Stimulated activated CD4-positive, alpha-beta T cell treated with anti-CD3 and anti-CD28 coated beads, Interleukin-12 subunit alpha, Interleukin-12 subunit beta, amount 100 ng/mL, for 4 hours (primary cell): ENCODE results near the gene PIK3CB.
"Not testable (repeated sequence)": the region's sequence is repeated elsewhere in the genome, so short reads cannot be mapped to it uniquely, and the experiment has no call there.

Experiments used
- DNase-seq: peaks from one replicate; pipeline ENCODE4 v3.0.0-alpha.2; 2020

Gene PIK3CB

DNA sequence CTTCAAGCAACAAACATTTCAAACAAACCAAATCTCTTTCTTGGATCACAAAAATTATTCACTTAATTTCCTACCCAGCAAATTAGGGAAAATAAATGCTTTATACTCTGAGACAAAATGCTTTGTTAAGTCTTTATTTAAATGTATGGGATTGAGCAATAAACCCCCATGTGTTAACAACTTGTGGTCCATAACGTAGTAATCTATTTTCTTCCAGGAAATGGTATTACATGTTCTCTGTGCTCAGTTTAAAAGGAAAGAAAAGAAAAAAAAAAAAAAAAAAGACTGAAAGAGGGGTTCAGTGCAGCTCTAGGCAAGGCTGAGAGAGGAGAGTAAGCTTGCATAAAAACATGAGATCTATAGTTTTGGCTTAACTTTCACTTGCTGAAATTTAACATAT, 102.3 kb downstream of the PIK3CB start:
- DNase-seq = no peak

DNA sequence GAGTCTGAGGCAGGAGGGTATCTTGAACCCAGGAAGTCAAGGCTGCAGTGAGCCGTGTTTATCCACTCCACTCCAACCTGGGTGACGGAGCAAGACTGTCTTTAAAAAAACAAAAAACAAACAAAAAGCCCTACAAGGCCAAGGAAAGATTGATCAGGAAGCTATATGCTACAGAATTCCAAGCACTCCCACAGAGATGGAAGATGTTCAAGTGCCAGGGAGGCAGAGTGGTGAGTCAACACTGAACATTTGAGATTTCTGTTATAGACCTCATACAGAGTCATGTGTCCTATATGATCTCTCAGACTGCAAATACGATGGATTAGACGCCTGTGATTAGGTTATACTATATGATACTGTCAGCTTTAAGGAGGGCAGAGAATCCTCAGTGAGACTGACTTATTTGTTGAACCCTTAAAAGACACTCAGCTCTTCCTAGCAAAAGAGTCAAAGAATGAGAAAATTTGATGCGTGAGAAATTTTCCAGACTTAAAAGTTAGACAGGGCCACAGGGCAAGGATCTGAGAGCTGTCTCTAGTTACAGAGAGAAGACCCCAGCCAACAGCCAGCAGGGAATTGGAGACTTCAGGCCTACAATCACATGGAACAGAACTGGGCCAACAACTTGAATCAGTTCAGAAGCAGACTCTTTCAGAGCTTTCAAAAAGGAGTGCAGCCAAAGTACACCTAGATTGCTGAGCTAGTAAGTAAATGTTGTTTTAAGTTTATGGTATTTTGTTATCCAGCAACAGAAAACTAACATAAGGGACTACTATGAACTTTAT, 107.6 kb downstream of the PIK3CB start:
- DNase-seq = no peak

DNA sequence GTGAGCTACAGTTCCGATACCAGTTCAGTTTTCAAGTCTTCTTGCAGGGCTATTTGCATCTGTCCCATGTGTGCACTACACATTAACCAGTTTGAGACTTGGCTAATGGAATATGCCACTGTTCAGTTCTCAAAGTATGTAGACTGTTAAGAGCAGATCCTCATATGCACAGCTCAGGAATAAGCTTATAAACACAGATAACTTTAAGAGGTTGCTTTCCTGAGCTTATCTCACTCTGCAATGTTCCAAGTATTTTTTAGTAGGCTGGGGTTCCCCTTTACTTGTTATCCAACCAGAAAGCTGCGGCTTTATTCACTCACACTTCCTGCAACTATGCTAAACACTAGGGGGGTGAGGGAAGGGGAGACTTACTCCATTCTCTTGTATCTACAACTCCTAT, 108.7 kb downstream of the PIK3CB start:
- DNase-seq = not testable (repeated sequence)

DNA sequence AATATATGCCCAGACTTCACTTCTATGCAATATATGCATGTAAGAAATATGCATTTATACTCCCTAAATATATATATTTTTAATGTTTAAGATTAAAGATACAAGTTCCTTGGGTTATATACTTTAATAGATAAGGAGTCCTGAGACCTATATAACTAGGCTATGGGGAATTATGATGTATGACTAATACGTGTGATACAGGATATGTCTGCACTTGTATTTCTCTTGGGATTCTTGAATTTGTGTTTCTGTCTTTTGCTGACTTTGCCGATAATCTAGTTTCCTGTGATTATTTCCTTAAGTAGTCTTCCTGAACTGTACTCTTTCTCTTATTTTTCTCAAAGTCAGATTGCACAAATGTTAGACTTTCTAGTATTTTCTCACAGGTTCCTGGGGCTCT, 109.6 kb downstream of the PIK3CB start:
- DNase-seq = no peak

DNA sequence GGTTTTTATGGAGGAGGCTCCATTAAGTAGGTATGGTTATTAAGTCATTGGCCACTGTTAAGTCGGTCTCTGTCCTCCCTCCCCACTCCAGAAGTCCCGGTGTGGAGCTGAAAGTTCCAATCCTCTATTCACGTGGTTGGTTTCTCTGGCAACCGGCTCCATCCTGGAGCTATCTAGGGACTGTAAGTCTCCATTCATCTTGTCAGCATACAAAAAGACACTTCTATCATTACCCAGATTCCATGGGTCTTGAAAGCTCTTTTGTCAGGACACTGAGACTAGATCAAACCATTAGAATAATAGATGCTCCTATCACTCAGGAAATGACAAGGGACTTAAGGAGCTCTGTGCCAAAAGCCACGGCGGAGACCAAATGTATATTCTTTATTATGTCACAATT, 110.3 kb downstream of the PIK3CB start:
- no peak for DNase-seq

DNA sequence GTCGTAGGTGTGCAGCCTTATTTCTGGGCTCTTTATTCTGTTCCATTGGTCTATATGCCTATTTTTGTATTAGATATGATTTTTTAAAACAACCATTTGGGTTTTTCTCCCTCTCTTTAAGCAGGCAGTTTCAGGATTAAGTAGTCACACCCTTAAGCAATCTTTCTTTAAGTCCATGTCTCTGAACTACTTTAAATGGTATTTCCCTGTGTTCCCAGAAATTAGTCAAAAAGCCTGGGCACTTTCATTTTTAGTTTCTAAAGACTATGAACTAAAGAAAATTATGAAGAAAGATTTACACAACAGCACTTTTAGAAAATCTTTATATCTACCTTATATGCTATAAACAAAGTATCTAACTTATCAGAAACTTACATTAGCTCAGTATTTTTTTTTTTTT, 115.9 kb downstream of the PIK3CB start:
- DNase-seq = no peak

DNA sequence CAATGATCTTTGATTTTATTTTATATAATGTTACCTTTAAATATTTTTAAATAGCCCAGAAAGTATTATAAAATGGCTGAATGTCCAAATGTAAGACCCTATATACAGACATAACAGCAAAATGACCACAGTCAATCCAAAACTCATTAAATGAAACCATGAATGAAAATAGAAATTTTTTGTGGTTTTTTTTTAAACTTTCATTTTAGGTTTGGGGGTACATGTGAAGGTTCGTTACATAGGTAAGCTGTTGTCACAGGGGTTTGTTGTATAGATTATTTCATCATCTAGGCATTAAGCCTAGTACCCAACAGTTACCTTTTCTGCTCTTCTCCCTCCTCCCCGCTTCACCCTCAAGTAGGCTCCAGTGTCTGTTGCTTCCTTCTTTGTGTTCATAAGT, 117.4 kb downstream of the PIK3CB start:
- no peak for DNase-seq

DNA sequence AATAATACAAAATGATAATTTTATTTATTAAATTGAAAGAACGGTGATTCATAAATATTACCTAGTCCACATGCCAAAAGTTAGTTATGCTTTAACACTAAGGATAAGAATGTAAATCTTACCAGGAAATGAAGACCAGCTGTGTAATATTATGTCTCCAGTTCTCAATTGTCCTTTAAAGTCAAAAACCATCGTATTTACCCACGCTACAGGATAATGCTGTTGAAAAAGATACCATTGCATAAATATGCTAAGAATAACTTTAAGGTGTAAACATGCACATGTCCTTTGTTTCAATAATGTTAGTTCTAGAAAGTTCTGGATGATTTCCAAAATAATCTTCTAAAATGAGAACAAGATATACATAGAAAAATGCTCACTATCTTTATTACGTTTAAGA, 122.6 kb downstream of the PIK3CB start:
- DNase-seq = no peak

DNA sequence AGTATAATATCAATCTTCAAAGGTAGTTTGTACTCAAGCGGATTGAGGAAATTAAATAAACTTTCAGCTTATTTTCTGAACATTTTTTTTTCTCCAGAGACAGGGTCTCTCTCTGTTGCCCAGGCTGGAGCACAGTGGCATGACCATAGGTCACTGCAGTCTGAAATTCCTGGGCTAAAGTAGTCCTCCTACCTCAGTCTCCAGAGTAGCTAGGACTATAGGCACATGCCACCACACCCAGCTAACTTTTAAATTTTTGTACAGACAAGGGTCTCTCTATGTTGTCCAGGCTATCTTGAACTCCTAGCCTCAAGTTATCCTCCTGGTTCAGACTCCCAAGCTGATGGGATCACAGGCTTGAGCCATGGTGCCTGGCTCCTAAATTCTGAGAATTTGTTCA, 129.1 kb downstream of the PIK3CB start:
- DNase-seq = no peak

DNA sequence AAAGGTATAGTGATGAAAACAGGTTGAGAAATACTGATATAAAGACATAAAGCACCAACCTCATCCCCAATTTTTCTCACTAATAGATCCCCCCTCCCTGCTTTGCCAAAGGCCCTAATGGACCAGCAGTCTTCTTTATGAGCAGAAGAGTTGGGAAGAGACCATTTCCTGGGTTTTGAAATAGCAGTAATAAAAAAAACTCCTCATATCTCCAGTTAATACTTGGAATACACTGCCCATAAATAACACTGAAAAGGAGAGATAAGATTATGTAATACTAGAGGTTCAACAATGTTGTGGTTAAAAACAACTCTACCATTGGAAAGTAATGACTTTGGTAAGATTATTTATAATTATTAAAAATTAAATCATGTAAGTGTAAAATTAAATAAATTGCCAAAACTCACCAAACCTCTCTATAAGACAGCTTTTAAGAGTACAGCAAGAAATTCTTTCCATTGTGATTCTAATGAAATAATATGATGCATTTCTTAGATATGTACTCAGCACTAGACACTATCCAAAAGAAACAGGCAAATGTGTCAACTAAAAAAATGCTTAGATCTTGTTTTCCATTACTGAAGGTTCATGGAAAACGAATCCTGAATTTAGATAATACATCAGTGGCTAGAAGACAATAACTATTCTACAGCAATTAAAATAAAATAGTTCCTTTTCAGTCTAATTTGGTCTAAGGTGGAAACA, 137.9 kb downstream of the PIK3CB start:
- no peak for DNase-seq

DNA sequence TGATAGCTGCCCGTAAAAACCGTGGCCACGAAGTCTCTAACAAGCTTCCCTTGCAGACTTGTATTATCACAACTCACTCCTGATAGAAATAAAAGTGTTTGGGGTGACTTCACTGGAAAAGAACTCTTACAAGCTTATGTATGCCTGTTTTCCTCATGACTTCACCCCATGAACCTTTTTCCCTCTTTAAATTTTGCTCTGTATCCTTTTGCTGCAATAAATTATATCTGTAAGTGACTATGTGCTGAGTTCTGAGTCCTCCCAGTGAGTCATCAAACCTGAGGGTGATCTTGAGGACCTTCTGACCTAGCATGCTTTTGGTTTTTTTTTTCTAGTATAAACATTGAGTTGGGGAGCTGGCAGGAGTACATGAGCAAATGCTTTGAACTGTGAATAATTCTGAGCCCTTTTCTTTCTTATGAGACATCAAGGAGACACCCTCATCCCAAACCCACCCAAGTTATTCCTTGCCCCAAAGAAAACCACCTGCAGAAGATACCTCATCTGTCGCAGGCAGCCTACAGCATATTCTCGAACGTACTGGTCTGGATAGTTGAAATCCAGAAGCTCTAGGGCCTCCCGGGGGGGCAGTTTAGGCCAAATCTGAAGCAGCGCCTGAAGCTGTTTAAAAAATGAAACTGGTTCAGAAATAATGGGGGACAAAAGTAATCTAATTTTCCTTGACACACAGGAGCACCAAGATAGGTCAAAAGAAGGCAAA, 140.3 kb downstream of the PIK3CB start:
- no peak for DNase-seq

DNA sequence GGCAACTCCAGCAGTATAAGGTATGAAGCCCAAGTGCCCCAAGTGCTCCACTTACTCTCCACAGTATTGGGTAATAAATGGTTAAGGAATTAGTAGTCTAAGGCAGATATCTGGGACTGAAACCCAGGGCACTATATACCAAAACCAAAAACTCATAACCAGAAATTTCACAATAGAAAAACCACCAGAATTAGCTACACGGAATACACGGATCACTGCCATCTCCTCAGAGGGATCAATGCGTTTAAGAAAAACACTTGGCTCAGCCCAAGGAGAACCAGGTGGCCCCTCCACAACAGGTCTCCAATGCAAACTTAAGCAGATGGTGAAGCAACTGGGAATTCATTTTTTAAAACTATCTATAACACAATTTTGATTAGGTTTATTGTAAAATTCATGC, 142.6 kb downstream of the PIK3CB start:
- no peak for DNase-seq

DNA sequence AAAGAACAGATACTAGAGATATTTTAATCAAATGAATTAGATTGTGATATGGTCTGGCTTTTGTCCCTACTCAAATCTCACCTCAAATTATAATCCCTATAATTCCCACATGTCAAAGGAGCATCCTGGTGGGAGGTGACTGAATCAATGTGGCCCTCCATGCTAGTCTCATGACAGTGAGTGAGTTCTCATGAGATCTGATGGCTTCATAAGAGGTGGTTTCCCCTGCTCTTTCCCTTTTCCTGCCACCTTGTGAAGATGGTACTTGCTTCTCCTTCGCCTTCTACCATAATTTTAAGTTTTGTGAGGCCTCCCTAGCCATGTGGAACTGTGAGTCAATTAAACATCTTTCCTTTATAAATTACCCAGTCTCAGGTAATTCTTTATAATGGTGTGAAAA, 143.4 kb downstream of the PIK3CB start:
- DNase-seq = no peak

DNA sequence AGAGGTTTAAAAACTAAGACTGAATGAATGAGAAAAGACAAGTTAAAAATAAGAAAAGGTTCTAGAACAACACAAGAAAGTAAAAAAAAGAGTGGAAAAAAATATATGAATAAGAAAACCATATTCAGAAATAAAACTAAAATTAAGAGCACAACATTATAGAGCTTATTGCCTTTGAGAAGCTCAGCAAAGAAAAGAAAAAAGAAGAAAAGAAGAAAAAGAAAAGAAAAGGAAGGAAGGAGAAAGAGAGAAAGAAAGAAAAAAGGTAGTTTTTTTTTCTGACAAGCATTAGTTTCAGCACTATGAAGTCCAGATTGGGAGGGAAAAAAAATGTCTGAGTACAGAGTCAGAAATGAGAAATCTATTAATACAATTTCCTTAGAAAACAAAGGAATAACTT, 144.7 kb downstream of the PIK3CB start:
- no peak for DNase-seq

DNA sequence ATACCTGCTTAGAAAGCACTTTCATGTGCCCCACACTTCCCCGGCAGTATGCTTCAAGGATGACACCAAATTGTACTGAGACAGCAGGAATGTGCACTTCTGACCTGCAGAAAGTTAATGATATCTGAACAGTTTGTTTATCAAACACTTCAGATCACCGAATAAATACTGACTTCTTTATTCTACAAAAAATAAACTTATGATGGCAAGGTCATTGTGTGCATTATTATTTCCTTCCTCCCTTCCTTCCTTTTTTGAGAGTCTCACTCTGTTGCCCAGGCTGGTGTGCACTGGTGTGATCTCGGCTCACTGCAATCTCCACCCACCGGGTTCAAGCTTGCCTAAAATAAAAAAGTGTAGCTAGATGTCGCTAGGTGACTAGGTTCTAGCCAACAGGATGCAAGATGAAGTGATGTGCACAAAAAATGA, 145.8 kb downstream of the PIK3CB start:
- no peak for DNase-seq

DNA sequence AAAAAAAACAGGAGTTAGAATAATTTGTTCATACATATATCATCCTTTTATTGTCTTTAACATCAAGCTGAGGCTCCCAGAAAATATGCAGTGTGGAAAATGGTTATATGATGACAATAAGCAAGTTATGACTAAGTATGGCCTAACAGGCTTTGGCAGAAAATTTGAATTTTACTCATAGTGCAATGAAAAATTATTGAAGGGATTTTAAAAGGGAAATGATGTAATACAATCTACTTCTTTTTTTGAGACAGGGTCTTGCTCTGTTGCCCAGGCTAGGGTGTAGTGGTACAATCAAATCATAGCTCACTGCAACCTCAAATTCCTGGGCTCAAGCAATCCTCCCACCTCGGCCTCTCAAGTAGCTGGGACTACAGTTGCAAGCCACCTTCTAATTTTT, 147.5 kb downstream of the PIK3CB start:
- DNase-seq = no peak

DNA sequence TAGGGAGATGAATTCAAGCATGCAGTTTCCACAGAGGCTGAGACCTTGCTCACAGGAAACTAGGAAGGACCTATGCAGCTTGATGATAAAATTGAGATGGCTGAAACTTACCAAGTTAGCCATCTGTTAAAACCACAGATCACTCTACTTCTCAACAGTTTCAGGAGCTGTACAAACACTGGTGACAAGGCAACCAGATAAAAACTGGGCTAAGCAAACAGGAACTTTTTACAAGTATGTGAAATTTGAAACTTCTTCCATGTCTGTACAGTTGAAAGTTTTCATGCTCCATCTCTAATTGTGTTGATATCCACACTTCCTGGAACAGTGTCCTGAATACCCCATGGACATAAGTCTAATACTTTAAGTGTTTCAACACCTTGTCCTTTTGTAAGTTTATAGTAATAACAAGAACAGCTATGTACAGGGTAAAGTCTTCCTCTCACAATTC, 147.9 kb downstream of the PIK3CB start:
- no peak for DNase-seq

DNA sequence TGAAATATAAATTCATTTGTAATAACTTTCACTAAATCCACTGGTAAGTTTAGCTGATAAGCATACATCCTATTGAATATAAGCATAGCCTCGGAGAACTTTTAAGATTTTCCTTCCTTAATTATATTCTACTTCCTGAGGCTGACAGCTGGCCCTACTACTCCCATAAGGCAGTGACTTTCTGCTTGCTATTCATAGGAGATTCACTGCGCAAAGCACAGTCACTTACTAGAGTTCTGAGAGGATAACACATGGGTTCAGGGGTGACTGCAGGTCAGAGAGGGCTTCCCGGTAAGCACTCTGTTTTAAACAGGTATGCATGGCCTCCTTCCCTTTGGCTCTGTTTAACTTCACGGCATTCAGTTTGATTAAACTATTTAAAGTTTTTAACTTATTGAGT, 150.3 kb downstream of the PIK3CB start:
- DNase-seq = no peak

DNA sequence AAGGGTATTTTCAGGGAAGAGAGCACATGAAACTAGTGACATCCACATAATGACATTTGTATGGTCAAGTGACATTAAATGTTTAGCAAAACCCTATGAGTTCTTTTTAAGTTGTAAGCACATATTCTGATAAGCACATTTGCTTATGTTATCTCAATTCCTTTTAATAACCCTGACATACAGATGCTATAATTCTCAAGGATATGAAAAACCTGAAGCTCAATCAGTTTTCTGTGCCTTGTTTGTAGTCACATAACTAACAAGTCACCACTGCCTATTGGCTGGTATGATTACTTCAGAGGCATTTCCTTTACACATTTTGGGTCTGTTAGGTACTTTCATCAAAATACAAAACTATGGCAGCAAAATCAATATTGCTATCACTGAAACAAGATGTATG, 152.1 kb downstream of the PIK3CB start:
- no peak for DNase-seq

DNA sequence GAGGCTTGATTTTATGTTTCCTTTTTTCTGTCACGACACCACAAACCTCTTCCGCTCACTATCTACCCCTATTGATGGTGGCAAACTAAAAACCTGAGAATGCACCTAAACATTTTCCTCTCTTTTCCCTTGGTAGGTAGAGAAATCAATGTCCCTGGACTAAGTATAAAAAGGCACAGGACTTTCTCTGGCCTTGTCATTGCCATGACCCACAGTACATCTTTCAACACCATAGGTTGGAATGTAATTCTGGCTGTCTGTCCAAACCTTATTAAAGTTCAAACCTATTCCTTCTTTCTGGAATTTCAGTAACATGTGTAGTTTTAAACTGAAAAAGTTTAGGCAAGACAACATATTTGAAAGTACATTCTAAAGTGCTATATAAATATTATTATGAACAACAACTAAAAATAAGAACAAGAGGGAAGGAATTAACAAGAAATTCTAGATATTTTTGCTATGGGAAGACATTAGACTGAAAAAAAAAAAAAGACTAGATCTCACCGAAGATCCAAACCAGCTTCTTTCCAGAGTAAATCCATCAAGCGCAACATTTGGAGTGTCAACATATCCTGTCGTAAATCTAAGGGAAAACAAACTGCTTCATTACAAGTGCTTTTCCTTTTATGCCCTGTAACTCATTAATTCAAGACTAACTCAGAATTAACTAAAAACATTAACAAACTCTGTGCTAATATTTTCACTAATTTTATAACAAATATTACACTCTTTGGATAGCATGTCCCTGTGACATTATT, 153.1 kb downstream of the PIK3CB start:
- DNase-seq = no peak

DNA sequence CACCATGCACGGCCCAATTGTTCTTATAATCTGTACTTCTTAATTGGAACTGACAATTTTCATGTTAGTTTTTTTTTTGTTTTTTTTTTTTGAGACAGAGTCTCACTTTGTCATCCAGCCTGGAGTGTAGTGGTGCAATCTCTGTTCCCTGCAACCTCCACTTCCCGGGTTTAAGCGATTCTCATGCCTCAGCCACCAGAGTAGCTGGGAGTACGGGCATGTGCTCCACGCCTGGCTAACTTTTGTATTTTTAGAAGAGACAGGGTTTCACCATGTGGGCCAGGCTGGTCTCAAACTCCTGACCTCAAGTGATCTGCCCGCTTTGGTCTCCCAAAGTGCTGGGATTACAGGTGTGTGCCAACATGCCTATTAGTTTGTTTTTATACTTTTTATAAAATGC, 153.8 kb downstream of the PIK3CB start:
- not testable (repeated sequence) for DNase-seq

DNA sequence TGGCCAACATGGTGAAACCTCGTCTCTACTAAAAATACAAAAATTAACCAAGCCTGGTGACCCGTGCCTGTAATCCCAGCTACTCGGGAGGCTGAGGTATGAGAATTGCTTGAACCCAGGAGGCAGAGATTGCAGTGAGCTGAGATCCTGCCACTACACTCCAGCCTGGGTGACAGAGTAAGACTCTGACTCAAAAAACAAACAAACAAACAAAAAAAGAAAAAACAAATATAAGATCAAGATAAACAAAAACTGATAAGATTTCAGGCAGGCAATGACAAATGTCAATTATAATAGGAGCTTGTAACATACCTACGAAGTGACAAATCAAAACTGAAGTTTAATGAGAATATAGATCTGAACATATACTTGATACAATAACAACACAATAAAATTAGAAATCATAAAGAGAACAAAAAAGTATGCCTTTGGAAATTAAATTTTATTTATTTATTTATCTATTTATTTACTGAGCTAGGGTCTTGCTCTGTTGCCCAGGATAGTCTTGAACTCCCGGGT, 155.8 kb downstream of the PIK3CB start:
- DNase-seq = no peak

DNA sequence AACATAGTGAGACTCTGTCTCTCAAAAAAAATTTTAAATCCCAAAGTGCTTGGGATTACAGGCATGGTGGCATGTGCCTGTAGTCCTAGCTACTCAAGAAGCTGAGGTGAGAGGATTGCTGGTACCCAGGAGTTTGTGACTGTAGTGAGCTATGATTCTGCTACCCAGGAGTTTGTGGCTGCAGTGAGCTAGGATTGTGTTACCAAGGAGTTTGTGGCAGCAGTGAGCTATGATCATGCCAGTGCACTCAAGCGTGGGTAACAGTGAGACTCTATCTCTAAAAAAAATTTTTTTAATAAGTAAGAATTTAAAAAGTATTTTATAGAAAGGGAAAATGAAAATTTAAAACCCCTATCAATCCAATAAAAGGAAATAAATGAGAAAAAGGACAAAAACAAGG, 156.6 kb downstream of the PIK3CB start:
- DNase-seq = no peak
